ENCODE results near the gene POLG2. TPM values are rescaled to one million over a fixed set of nuclear protein-coding genes. Genes with fewer than 3 reads are reported as not detected.

The POLG2 gene
- total and polyA plus RNA-seq, 2 of the 8 experiments (the other 6 are each of a cell fraction or from before 2014, with no cell fraction given), result 9.7 to 34.3 TPM

- Histone ChIP-seq H3K4me3 (ENCODE audit: extremely low read depth in 1 of 4, insufficient read depth in 2 of 4, low read depth in 3 of 4, low read length in 4 of 4) (peak overlapping the region; percentile 67 to 92 (median 80)), H3K4ac (replicated peaks; ENCODE audit: insufficient read length, low read depth, low read length) (no peak overlapping the region), H2AK5ac (ENCODE audit: low read depth, low read length) (no peak overlapping the region), H3K27me3 (replicated peaks in 1 of 4; ENCODE audit: control insufficient read depth in 3 of 4, extremely low read depth in 1 of 4, insufficient read depth in 3 of 4, low read length in 3 of 4) (no peaks in the 10 kb centered on the region), H4K8ac (ENCODE audit: extremely low read depth, insufficient read depth, low read length) (no peak overlapping the region), H3K18ac (ENCODE audit: extremely low read depth, low read length) (no peak overlapping the region), H3K36me3 (ENCODE audit: control insufficient read depth in 2 of 4, insufficient read depth in 4 of 4, low read length in 3 of 4) (peaks cover 21 to 58% (median 37%) of the 10 kb centered on the region in 4 experiments), H2BK5ac (ENCODE audit: low read depth, low read length) (peak overlapping the region; percentile 72; the same call in 1 of the 2 replicates), H2BK15ac (ENCODE audit: low read length) (no peak overlapping the region), H2BK20ac (ENCODE audit: low read length) (no peak overlapping the region), H2BK120ac (replicated peaks; ENCODE audit: low read depth, low read length) (no peak overlapping the region), H3K23ac (ENCODE audit: insufficient read length) (no peak overlapping the region), H4K20me1 (replicated peaks in 1 of 2; ENCODE audit: control insufficient read depth in 1 of 2, insufficient read depth in 2 of 2, low read length in 2 of 2) (peaks cover 7 to 9% of the 10 kb centered on the region in 2 experiments), H3K4me1 (replicated peaks in 1 of 4; ENCODE audit: control insufficient read depth in 3 of 4, insufficient read depth in 4 of 4, low read length in 3 of 4) (peaks cover 0 to 7% (median 3%) of the 10 kb centered on the region in 4 experiments; a peak in 5 of 7 replicates), H2AFZ (ENCODE audit: low read length) (peak overlapping the region; percentile 87), H3K79me1 (ENCODE audit: low read depth, low read length) (peaks cover 6% of the 10 kb centered on the region), H3K9ac (replicated peaks in 1 of 4; ENCODE audit: extremely low read depth in 1 of 4, low read depth in 3 of 4, low read length in 3 of 4) (peak overlapping the region in 3 of 4 experiments; percentile 46 to 76 (median 52); a peak in 6 of 7 replicates), H3K56ac (replicated peaks; ENCODE audit: insufficient read length, low read depth, low read length) (no peak overlapping the region), H3K4me2 (ENCODE audit: insufficient read depth in 1 of 2, low read depth in 2 of 2, low read length in 2 of 2) (peak overlapping the region; percentile 83 to 92), H3K23me2 (ENCODE audit: low read depth, low read length) (peaks cover 6% of the 10 kb centered on the region), H2BK12ac (ENCODE audit: low read depth, low read length) (no peak overlapping the region), H4K91ac (replicated peaks; ENCODE audit: insufficient read length, low read length) (no peak overlapping the region), H4K5ac (ENCODE audit: insufficient read length, low read depth, low read length) (no peak overlapping the region), H3K9me3 (ENCODE audit: insufficient read depth in 2 of 2, low read depth in 1 of 2, low read length in 1 of 2) (peaks cover 0 to 2% of the 10 kb centered on the region in 2 experiments; a peak in 1 of 4 replicates), H3K79me2 (ENCODE audit: control insufficient read depth in 1 of 2, insufficient read depth in 2 of 2, low read length in 2 of 2) (peaks cover 10 to 48% of the 10 kb centered on the region in 2 experiments), H3K27ac (ENCODE audit: low read depth, low read length) (0 out of 2 replicates have a peak overlapping the region, but pooled peaks have one; percentile 47), H3K14ac (ENCODE audit: insufficient read length) (no peak overlapping the region)
- ChIA-PET POLR2A (ENCODE audit: partially characterized antibody) (interaction anchor here (1.0 to 11.8 kb wide), 17 partner anchors 8 to 351 kb away, joined by 3 to 320 read pairs (median 6); partner anchors contain the start of genes CEP95, DDX5 and SMURF2), CTCF (ENCODE audit: partially characterized antibody) (interaction anchor here (1.1 to 4.6 kb wide), 5 partner anchors 10 to 186 kb away, joined by 3 to 29 read pairs (median 6); partner anchors contain the start of genes CEP95 and DDX5)
- FAIRE-seq, result no peak
- WGBS, 2 experiments (ENCODE audit: extremely low coverage in 1 of 2, insufficient coverage in 1 of 2, insufficient read length in 1 of 2, insufficient replicate concordance in 2 of 2, low coverage in 1 of 2, low lambda C conversion rate in 2 of 2, missing lambda C conversion rate in 1 of 2), result 8% methylated on average over 20 of the region's 20 CpGs; no CpG with 5 or more reads in 1 of the 2 experiments
- no peak for DNase-seq (ENCODE audit: low read depth in 1 of 2, low spot score in 2 of 2)
- TF ChIP-seq RFX5 (IDR thresholded peaks at IDR 0.05; ENCODE audit: borderline replicate concordance, low read depth, low read length), result no peak
- TF ChIP-seq SIN3A (conservative IDR thresholded peaks at IDR 0.05 in 1 of 2, IDR thresholded peaks at IDR 0.05 in 1 of 2; ENCODE audit: low read depth in 1 of 2, low read length in 2 of 2), result peak in 1 of 2 experiments; percentile 66; a peak in 2 of 4 replicates
- TF ChIP-seq POLR2A (IDR thresholded peaks at IDR 0.05; ENCODE audit: control extremely low read depth in 1 of 2, low read depth in 2 of 2, low read length in 2 of 2), result peak in 1 of 2 experiments; percentile 11; a peak in 1 of 3 replicates
- TF ChIP-seq E2F6 (IDR thresholded peaks at IDR 0.05), result no peak
These were observed 487 bp downstream of the POLG2 start for GRCh38 chr17:64496348-64496785.
